GM18951 (cell line): ENCODE results near the gene CTDSPL.
A peak's percentile ranks its signal among the peaks of the same experiment; 100 is the strongest.

Experiments
- POLR2A ChIP-seq: IDR thresholded peaks from 4 replicates; pipeline ENCODE4 v1.6.1; 2011; ENCODE audit warnings: mild to moderate bottlenecking; ENCODE audit not compliant: insufficient read length, insufficient read depth; ENCODE audit errors: extremely low read depth
- in situ Hi-C: fragments of 300-500 bp; cut with MboI; formaldehyde crosslinking; loops from one replicate; pipeline ENCODE4 v1.12.0; 2022; ENCODE audit warnings: low sequenced_read_pairs, mixed read lengths, inconsistent platforms; ENCODE audit not compliant: unreplicated experiment

CTDSPL gene

DNA sequence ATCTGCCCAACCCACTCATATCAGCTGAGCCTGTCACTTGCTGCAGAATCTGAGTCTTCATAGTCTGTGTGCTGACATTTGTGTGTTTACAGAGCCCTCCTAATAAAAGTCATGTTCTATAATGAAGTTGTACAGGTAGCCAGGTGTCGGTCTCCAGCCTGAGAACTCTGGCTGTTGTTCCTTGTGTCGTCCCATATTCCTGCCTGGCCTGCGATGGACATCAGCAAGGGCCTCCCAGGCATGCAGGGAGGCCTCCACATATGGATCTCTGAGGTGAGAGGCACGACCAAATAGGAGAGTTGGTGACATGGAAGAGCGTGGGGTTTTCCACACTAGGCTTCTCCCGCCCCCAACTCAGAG is 131.8 kb downstream of the CTDSPL start:
- no peak for TF ChIP-seq POLR2A
- in situ Hi-C loops = no loop called here

DNA sequence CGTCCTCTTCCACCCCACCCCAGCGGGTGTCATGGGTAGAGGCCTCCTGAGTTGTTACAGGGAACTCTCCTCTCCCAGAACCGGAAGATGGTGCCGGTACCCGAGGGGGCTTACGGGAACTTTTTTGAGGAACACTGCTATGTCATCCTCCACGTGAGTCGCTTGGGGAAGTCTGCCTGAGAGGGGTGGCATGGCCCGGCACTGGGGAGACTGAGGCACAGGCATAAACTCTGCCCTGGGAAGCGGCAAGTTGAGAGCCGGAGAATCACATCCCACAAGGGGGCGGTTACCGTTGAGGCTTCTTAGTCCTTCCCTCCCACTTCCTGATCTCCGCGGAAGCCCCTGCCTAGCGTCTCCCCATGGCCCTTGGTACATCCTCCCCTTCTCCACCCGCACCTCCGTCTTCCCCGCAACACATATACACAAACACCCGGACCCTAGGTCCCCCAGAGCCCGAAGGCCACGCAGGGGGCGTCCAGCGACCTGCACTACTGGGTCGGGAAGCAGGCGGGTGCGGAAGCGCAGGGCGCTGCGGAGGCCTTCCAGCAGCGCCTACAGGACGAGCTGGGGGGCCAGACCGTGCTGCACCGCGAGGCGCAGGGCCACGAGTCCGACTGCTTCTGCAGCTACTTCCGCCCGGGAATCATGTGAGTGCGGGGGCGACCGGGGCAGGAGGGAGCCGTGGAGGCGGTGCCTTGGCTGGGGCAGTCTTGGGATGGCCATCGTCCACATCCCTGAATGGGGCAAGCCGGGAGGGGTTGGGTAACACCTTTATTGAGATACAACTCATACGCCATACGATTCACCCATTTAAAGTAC is 132.3 kb downstream of the CTDSPL start:
- peak; percentile 85 for TF ChIP-seq POLR2A

DNA sequence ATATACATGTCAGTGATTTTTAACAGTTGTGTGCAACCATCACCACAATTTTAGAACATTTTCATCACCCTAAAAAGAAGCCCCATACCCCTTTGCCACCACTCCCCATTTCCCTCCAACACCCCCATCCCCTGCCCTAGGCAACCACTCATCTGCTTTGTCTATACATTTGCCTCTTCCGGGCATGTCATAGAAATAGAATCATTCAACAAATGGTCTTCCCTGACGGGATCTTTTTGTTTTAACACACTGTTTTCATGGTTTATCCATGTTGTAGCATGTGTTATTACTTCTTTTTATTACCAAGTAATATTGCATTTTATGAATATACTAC is 132.9 kb downstream of the CTDSPL start:
- TF ChIP-seq POLR2A = no peak
- in situ Hi-C loops = no loop called here

More for the DNA sequence above, 132.3 kb downstream of the CTDSPL start:
- in situ Hi-C loops = no loop called here

DNA sequence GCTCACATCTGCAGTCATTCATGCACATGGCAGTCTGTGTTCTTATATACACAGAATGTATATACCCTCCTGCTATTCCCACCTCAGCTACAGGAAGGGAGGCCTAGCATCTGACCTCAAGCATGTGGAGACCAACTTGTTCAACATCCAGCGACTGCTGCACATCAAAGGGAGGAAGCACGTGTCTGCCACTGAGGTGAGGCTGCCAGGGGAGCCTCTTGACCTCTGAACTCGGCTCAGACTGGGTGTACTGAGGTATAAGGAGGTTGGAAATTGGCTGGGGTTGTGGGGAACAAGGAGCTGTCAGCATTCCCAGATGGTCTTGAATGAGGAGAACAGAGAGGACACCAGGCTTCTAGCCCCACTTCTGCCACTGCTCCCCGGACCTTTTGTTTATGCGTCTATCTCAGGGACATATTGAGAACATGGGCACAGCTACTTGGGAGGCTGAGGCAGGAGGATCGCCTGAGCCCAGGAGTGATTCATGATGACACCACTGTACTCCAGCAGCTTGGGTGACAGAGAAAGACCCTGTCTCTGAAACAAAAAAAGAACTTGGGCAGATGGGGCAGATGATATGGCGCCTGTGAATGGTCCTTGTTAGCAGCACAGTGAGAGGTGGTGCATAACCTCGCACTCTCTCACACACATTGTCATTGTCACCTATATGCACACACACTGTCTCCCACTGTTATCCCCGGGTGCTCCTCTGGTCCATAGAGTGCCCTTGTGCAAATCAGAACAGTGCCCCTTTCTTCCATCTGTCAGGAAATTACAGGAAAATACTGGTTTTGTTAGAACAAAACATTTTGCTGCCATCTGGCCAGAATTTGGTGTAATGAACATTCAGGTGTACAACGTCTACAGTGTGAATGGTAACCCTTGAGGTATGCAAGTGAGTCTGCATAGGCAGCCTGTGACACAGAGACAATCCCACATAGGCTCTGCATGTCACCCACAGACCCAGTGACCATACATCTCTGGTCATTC is 134.3 kb downstream of the CTDSPL start:
- TF ChIP-seq POLR2A = no peak
- in situ Hi-C loops = no loop called here

DNA sequence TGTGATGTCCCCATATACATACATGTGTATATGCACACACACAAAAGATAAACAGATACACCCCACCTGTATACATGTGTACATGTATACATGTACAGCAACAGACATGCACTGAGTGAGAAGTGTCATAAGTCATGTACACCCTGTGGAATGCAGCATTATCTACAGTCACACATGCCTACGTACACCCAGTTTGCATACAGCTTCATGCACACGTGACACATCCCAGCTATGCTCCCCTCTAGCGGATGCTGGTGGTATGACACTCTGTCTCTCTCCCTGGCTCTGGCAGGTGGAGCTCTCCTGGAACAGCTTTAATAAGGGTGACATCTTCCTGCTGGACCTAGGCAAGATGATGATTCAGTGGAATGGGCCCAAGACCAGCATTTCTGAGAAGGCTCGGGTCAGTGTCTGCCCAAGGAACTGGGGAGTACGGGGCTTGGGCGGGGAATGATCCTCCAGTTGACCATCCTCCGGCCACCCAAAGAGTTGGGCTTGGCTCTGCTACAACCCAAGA is 135.2 kb downstream of the CTDSPL start:
- TF ChIP-seq POLR2A = no peak
- in situ Hi-C loops = no loop called here

DNA sequence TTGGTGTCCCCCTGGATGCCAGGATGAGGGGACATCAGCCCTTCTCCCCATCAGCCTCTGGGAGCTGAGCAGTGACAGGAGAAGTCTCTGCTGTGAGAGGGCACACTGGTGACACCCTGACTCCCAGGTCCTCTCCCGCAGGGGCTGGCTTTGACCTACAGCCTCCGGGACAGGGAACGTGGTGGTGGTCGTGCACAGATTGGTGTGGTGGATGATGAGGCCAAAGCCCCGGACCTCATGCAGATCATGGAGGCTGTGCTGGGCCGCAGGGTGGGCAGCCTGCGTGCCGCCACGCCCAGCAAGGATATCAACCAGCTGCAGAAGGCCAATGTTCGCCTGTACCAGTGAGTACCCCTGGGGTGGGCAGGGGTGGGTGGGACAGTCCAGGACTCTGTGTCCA is 135.7 kb downstream of the CTDSPL start:
- TF ChIP-seq POLR2A = no peak
- in situ Hi-C loops = no loop called here

DNA sequence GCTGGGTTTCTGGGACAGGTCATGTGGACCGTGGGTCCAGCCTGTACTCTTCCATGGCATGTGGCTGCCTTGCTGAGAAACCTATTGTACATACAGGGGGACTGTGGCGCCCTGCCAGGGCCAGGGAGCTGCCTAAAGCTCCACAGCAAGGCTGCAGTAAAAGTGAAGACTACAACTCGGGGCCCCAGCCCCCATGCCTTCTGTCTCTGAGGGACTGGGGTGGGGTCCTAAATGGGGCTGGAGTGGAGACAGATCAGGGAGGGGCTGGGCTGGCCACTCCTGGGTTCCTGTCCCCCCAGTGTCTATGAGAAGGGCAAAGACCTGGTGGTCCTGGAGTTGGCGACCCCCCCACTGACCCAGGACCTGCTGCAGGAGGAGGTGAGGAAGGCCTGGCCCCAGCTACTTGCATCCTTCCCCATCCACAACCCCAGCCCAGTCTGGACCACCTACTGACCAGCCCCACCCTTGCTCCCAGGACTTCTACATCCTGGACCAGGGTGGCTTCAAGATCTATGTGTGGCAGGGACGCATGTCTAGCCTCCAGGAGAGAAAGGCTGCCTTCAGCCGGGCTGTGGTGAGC is 136.2 kb downstream of the CTDSPL start:
- in situ Hi-C loops = no loop called here
- no peak for TF ChIP-seq POLR2A

DNA sequence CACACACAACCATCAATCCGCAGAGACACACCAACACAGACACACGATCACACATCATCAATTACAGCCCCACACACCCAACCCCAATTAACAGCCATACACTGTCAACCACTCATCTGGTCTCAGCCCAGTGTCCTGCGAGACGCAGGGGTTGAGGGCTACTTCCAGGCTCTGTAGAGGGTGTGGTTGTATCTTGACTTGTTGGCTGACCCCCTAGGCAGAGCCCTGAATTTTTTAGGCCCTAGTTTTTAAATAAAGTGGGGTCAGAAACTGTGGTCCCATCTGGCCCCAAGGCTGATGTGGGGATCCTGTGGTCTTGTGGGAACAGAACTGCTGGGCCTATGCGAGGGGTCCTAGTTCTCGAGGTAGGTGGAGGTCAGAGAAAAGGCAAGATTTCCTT is 138.2 kb downstream of the CTDSPL start:
- no peak for TF ChIP-seq POLR2A
- in situ Hi-C loops = no loop called here

DNA sequence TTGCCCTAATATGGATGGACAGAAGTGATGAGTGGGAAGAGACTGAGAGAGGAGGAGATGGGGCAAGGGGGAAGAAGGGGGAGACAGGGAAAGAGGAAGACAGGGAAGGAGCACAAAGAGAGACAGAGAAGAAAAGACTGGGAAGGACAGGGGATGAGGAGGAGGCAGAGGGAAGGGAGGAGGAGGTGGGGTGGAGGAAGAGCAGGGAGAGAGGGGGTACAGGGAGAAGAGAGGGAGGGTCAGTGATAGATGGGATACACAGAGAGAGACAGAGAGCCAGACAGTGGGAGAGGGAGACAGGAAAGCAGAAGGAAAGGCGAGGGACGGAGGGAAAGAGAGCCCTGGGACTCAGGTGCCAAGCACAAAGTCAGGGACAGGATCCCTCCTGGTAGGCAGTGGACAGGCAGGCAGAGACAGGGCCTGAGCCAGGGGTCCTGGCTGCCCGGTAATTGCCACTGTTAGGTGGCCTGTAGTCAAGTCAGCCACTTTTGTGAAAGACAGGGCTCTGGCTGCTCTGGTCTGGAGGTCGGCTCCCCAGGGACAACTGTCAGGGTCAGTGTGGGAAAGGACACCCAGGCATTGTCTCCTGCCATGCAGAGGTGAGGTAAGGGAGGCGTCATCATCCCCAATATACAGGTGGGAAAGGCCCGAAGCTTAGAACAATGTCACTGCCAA is 138.7 kb downstream of the CTDSPL start:
- TF ChIP-seq POLR2A = no peak
- in situ Hi-C loops = no loop called here

DNA sequence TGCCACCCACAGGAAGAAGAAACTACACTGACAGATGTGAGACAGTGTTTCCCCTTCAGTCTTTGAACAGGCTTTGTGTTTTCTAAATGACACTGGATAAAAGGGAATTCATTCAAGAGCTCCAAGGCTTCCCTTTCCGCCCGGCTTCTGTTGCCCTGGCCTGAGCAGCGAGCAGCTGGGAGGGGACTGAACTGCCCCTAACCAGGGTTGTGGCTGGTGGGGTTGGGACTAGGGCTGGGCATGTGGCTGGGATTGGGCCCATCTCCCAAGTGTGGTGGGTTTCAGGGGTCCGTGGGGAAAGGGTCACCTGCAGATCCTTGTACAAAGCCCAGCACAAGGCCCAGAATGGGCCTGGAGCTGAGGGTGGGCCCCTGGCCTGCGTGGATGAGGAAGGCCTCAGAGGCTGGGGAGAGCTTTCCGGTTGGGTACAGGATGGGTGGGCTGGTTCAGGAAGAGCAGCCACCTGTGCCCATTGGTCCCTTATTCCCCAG is 139.3 kb downstream of the CTDSPL start:
- no peak for TF ChIP-seq POLR2A
- in situ Hi-C loops = no loop called here

DNA sequence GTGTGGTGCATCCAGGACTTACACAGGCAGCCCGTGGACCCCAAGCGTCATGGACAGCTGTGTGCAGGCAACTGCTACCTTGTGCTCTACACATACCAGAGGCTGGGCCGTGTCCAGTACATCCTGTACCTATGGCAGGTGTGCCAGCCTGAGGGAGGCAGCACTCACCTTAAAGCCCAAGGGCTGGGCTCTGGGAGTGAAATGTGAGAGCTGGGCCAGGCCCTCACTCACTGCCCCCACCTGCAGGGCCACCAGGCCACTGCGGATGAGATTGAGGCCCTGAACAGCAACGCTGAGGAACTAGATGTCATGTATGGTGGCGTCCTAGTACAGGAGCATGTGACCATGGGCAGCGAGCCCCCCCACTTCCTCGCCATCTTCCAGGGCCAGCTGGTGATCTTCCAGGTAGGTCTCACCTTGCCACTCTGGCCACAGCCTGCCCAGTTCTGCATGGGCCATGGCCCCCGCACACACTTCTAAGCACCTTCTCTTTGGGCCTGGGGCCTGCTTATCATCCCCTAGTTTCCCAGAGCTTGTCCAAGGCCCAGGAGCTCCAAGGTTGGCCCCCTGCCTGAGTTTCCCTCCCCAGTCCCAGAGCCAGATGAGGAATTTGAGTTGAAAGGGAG is 139.9 kb downstream of the CTDSPL start:
- in situ Hi-C loops = no loop called here
- TF ChIP-seq POLR2A = no peak

DNA sequence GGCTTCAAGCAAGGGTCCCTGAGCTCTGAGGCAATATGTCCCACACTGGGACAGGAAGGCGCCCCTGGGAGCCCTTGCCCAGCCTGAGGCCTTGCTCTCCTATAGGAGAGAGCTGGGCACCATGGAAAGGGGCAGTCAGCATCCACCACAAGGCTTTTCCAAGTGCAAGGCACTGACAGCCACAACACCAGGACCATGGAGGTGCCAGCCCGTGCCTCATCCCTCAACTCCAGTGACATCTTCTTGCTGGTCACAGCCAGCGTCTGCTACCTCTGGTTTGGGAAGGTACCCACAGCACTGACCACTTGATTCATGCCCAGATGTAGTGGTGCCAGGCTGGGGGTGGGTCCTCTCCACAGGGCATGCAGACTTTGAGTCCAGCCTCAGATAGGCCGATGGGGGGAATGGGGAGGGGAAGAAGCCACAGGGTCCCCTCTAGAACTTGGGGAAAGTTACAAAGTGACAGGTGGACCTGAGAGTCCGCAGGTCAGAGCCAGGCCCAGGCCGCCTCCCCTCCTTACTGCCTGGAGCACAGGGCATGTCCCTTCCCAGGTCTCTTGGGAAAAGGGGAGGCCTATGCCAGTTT is 140.7 kb downstream of the CTDSPL start:
- in situ Hi-C loops = no loop called here
- no peak for TF ChIP-seq POLR2A
